COLO668 (cell line): Measurements from ENCODE around the gene DISC1.

Experiments
- DNase-seq: peaks from one replicate; lab custom pipeline; 2025; ENCODE audit not compliant: unreplicated experiment; lab: John Stamatoyannopoulos, UW

The DISC1 gene

GRCh38 chr1:232019026-232019340 is 392.4 kb downstream of the DISC1 start:
- no peak for DNase-seq

- no peak for DNase-seq
Measured at GRCh38 chr1:232020352-232020751, 393.8 kb downstream of the DISC1 start.

DNA sequence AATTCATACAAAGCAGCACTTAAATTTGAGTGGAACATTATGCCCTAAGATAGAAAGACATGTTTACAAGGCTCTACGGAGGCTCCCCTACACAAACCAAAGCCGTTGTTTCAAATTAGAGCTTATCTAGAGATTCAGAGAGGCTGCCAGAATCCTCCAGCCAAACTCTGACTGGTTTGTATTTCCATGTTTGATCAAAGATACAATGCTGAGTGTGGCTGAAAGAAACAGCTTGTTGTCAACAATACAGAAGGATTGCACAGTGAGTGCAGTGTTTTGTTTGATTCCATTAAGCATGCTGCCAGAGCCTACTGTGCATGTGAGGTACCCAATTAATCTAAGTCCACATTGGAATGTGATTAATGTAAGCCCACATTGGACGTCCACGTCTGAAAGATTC is 402.7 kb downstream of the DISC1 start:
- DNase-seq, result no peak

DNA sequence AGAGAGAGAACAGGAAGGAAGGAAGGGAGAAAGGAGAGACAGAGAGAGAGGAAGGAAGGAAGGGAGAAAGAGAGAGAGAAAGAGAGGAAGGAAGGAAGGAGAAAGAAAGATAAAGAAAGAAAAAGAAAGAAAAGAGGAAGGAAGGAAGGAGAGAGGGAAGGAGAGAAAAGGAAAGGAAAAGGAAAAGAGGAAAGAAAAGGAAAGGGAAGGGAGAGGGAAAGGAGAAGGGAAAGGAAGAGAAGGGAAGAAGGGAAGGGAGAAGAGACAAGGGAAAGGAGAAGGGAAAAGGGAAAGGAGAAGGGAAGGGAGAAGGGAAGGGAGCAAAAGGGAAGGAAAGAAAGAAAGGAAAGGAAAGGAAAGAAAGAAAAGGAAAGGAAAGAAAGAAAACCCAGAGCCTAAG is 404.6 kb downstream of the DISC1 start:
- DNase-seq, result no peak

- peak; percentile 30 for DNase-seq
Measured at GRCh38 chr1:232033285-232033684, 406.7 kb downstream of the DISC1 start.

- no peak for DNase-seq
Measured at GRCh38 chr1:232034556-232034955, 408.0 kb downstream of the DISC1 start.

- no peak for DNase-seq
Measured at GRCh38 chr1:232036181-232036933, 409.8 kb downstream of the DISC1 start.

- DNase-seq, result peak; percentile 28
Measured at GRCh38 chr1:232037774-232038388, 411.3 kb downstream of the DISC1 start.

DNA sequence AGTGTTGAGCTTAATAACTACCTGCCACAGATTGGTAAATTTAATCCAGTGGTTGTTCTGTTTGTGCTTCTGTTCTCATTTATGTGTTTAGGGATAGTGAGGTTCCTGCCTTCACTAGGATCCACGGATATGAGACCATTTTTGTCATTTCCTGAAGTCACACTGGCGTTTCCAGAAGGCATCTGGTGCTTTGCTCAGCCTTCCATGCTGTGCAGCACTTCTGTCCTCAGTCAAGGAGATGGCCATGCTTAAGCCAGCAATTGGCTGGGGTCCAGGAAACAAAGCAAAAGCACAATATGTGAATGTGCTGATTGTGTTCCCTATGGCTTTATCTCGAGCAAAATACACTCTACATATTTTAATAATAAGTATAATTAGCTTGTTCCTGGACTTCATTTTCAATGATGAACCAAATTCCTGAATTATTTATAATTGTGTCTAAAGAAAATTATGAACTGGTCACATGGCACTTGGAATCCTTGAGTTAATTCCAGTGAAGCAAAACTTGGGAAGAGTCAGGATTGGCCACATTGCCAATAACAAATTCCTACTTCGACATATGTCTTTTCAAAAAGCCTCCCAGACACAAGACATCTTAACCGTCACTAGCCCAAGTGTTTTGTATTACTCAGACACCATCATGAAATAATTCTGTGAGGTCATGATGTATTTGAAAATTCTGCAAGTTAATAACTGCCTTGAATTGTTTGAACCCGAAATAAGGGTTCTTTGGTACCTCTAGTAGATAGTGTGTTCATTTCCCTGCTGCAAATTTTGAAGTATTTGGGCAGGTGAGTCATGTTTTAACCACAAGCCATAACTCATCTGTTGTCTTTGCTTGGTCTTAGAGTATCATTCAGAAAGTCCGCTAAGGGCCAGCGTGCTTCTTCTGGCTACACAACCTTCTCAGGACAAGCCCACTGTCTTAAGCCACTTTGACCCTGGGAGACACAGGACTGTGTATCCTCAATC is 412.4 kb downstream of the DISC1 start:
- DNase-seq, result peak; percentile 28

DNA sequence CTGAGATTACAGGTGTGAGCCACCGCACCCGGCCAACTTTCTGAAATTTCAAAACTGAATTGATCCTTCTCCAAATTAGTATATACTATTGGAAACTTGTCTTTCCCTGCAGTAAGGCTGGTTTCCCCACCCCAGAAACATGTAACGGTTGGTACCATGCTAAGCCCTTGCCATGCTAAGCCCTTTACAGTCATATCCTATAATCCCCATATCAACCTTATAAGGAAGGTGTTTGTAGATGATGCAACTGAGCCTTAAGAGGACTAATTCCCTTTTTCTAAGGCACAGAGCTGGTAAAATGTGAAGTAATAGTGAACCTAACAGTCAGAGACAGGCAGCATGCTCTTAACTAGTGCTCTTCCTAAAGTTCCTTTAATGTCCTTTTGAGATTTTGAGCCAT is 413.7 kb downstream of the DISC1 start:
- no peak for DNase-seq

- no peak for DNase-seq
Measured at GRCh38 chr1:232044728-232045127, 418.1 kb downstream of the DISC1 start.

DNA sequence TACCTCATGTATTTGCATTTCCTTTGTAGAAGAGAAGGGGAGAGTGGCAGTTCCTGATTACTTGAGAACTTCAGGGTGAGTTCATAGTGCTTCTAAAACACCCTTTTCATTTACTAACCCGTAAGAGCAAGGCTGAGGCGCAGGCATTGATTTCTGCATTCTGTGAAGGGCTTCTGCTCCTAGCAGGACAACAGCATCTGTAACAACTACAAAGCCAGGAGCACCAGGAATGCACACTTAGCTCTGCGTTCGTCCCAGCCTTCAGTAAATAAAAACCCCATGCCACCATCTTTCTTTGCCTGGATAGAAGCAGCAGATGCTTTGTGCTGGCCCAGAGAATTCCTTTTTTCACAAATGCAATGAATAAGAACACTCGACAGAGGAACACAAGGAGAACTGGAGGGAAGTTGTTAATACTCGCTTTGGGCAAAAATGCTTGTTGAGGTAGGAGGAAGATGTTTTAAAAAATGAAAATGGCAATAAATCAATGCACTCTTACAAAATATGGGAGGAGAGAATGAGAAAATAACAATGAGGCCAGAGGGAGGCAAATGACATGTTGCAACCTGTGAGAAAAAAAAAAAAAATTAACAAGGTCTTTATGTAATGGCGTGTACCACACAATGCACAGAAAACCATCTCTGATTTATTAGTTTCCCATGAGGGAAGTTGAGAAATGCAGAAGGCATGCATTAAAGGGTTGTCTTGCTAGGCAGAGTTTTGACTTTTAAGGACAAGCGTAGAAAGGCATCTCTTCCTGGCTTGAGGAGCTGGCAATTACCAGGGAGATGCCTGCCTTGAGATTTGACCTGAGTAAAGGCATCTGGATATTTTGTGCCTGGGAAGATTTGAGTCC is 418.8 kb downstream of the DISC1 start:
- DNase-seq, result no peak

GRCh38 chr1:232046451-232047306 is 420.1 kb downstream of the DISC1 start:
- DNase-seq, result no peak

- DNase-seq, result no peak
Measured at GRCh38 chr1:232047473-232047872, 420.9 kb downstream of the DISC1 start.

DNA sequence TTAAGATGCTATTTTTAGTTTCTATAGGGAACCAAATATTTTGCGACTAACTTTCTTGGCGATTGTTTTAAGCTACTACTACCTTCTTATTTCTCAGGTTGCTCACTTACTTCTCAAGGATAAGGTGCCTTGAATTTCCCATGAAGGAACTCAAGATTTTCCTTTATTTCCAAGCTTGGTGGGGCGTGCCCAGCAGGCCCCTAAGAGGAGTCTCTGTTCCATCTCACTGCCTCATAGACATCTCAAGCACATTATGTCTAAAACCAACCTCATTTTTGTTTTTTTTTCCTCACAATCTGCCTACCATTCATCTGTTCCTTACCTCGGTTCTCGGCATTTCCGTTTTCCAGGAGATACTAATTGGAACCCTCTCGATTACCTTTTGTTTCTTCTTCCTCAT is 421.9 kb downstream of the DISC1 start:
- DNase-seq, result no peak

DNA sequence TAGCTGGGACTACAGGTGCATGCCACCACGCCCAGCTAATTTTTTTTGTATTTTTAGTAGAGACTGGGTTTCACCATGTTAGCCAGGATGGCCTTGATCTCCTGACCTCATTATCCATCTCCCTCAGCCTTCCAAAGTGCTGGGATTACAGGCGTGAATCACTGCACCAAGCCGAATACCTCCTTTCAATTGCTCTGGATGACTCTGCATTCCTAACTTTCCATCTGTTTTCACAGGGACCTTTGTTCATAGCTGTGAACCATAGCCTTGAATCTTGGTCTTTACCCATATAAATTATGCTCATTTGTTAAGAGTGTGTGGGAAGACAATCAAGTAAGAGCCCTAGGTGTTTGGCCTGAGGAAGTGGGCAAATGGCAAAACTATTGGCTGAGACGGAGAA is 422.7 kb downstream of the DISC1 start:
- no peak for DNase-seq

GRCh38 chr1:232057217-232057895 is 430.8 kb downstream of the DISC1 start:
- DNase-seq, result no peak

DNA sequence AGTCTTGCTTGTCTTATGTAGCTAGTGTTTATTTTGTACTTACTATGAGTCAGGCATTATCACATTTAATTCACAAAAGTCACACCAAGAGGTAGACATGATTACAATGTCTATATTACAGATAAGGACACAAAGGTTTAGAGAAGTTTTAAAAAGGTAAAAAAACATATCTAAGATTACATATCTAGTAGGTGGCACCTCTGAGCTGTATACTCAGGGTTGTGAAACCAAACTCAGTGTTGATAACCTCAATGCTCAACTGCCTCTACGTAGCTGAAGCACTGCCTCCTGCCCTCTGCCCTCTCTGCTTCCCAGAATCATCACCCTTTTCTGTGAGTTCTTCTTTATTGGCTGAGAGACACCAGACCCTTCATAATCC is 431.3 kb downstream of the DISC1 start:
- DNase-seq, result no peak

- peak; percentile 88 for DNase-seq
Measured at GRCh38 chr1:232059726-232060374, 433.3 kb downstream of the DISC1 start.
